DMS 273 treated with DMSO at 0.1 percent for 48 hours (cell line): ENCODE data around the gene NUP50.

Experiments used
- DNase-seq: peaks from one replicate; lab custom pipeline; 2025; lab: John Stamatoyannopoulos, UW

The NUP50 gene

DNA sequence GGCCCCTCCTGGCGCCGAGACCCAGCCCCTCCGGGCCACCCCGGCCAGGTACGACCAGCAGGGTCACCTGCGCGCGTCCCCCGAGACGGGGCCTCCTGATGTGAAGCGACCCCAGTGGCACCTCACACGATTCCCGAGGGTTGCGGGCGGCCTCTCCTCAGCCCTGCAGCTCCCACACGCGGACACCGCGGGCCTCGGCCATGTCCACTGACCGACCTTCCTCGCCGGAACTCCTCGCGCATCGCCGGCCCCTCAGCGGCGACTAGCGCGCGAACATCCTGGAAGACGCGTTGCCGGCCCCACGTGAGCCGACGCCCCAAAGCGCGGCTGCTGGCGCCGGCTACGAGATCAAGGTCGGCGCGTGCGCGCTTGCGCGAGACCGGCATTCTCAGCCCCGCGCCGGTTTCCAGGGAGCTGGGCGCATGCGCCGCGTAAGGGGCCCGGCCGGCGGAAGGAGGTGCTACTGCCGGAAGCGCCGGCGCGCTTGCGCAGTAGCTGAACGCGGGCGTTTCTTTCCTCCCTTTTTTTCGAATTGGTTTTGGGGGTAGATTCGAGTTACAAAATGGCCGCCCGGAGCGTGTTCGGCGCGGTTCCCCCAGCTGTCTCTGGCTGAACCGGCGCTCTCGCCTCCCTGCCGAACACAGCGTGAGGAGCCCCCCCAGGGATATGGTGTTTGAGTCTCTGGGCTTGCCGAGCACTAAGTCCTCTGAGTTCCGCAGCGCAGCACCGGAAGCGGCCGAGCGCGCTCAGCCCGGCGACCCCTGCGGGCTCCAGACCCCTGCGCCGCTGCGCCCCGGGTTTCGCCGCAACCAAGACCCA, at the start of gene NUP50:
TSS of gene NUP50 (plus strand) at position 475 of the 819 bp plus-strand sequence. CDS start 4,253 bp downstream, outside the sequence.
- peak; percentile 86 for DNase-seq

GRCh38 chr22:45120440-45120839, 43.3 kb upstream of the NUP50 start:
- DNase-seq = no peak

DNA sequence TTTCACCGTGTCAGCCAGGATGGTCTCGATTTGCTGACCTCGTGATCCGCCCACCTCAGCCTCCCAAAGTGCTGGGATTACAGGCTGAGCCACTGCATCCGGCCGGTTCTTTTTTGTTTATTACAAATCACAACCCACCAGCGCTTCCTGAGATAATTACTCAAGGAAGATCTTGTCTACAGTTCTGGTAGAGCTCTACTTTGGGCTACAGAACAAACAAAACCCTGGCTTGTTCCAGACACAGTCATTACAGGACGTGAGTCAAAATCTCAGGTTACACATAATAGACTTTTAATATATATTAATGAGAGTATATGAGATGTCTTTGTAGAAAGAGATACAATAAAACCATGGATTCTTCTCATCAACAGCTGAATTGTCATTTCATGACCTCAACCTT, 42.8 kb upstream of the NUP50 start:
- no peak for DNase-seq

DNA sequence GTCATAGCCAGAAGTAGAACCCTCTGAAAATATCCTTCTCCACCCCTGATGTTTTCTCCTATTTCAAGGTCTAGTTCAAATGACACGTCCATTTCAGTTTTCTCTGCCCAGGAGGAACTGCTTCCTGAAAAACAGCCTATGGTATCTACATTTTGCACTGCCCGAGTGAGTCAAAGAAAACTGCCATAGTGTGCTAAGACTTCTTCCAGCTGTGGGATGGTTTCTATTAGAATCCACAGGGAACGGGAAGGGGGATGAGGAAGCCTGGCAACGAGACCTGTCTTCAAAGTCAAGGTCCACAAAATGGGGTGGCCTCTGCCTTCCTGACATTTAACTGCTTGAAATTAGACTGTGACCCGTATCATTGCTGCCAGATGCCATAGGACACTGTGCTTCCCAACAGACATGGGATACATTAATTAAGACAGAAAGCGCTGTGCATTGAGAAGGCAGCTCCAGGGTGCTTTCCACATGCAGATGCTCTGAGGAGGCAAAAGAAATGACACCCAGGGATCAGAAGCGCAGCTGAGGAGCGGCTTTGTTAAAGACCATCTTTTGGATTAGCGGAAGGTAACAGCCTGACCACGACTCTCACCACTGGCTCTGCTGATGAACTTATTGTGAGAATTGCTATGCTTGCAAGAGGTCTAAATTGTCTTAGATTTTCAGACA, 39.4 kb upstream of the NUP50 start:
- no peak for DNase-seq

DNA sequence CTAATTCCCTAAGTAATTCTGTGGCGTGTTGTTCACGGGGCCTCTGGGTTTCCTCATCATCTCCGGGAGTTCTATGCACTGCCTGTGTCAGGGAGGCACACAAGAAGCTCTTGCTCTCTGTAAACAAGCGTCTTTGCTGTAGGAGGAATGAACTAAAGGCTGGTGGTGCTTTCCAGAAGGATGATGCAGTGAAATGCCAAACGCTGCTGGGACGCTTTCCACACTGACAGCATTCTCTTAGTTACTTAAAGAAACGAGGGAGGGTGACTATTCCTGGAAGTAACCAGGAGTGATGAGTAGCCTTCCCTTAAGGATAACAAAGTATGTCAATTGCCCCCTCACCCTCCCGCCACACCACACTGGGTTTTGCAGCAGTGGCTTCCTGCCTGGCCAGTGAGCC, 38.5 kb upstream of the NUP50 start:
- DNase-seq = no peak

DNA sequence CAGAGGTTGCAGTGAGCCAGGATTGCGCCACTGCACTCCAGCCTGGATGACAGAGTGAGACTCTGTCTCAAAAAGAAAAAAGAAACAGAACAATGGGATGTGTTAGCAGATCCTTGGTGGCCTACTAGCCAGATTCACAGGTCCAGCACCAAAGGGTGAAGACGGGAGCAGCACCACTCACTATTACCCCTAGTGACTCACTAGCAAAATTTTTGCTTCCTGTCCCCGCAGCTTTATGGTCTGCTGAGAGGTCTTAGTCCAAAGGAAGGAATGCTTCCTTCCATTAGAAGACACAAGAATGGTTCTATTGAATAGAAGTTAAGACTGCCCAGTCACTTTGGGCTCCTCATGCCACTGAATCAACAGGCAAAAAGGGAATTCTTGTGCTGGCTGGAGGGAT, 35.9 kb upstream of the NUP50 start:
- DNase-seq = no peak

- DNase-seq = no peak
Observed at GRCh38 chr22:45129703-45130524, 33.8 kb upstream of the NUP50 start.

- no peak for DNase-seq
Observed at GRCh38 chr22:45130891-45131290, 32.8 kb upstream of the NUP50 start.

GRCh38 chr22:45131749-45132148, 32.0 kb upstream of the NUP50 start:
- no peak for DNase-seq

- no peak for DNase-seq
Observed at GRCh38 chr22:45134313-45134712, 29.4 kb upstream of the NUP50 start.

GRCh38 chr22:45136594-45136993, 27.1 kb upstream of the NUP50 start:
- no peak for DNase-seq

DNA sequence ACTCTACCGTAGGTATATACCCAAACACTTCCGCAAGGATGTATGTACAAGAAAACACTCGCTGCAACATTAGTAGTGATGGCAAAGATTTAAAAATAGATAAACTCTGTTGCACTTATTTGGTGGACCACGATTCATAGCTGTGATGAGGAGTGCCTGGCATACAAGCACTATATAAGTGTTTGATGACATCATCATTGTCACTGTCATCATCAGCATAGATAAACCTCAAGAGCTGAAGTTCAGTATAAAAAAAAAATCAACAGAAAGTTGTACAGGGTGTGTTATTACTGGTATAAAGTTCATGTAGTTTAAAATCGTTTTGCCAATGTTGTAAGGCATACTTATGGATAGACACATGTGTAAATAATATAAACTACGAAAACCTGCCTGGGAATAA, 24.0 kb upstream of the NUP50 start:
- no peak for DNase-seq

DNA sequence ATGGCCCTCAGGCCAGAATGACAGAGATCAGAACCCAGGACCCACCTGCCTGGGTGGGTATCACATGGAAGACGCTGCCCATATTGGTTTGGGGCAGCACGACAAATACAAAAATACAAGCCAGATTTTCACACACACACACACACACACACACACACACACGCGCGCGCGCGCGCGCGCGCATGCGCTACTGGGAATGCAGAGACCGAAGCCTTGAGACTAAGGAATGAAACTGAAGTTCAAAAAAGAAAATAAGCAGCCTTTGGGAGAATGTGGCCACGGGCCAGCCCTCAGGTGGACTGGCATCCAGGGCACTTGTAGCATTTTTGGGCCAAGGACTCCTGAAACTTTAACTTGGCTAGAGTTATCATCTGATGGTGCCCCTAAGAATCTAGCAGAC, 21.3 kb upstream of the NUP50 start:
- DNase-seq = no peak

DNA sequence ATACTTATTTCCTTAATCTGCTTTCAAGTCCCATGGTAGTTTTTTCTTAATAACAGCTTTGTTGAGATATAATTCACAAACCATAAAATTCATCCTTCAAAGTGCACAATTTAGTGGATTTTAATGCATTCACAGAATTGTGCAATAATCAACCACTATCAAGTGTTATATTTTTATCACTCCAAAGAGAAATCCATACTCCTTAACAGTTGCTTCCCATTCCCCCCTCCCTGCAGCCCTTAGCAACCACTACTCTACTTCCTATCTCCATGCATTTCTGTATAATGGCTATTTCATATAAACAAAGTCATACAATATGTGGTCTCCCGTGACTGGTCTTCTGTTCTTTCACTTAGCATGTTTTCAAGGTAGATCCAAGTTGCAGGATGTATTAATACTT, 18.8 kb upstream of the NUP50 start:
- no peak for DNase-seq

DNA sequence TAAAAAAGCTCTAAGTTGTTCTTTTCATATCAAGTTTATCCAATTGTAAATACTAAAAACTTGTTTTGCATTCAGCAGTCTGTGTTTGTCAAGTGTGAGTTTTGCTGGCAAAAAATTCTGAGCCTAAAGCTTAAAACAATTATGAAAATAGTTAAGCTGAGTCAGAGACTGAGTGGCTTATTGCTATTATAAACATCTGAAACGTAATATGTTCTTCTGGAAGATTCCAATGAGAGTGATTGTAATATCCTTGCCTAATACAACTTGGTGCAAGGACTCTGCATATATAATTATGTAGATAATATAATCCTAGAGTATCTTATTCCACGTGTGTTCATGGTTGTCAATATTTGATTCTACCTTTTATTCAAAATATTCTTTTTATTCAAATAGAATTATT, 14.1 kb upstream of the NUP50 start:
- no peak for DNase-seq

DNA sequence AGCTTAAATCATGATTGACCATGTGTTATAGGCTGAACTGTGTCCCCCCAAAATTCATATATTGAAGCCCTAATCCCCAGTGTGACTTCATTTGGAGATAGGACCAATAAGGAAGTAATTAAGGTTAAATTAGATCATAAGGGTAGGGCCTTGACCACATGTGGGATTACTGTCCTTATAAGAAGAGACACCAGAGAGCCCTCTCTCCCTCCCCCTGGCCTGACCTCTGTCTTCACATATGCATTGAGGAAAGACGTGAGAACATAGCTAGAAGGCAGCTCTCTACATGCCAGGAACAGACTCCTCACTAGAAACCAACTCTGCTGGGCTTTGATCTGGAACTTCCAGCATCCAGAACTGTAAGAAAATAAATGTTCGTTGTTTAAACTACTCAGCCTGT, 13.6 kb upstream of the NUP50 start:
- no peak for DNase-seq

- no peak for DNase-seq
Observed at GRCh38 chr22:45151503-45151902, 12.2 kb upstream of the NUP50 start.

DNA sequence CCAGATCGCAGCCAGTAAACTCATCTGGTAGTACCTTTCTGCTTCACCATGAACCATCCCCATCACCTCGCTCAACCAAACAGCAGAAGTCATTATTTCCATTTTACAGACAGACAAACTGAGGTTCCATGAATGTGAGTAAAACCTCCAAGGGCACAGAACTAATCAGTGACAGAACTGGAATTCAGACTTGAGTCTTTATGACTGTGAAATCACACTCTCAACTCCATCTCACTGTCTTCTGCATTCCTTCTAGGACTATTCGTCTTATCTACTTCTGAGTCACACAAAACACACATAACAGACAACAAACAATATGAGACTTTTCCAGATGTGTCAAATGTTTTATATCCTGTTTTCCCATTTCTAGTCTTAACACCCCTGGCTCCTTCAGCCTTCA, 9.3 kb upstream of the NUP50 start:
- DNase-seq = no peak

DNA sequence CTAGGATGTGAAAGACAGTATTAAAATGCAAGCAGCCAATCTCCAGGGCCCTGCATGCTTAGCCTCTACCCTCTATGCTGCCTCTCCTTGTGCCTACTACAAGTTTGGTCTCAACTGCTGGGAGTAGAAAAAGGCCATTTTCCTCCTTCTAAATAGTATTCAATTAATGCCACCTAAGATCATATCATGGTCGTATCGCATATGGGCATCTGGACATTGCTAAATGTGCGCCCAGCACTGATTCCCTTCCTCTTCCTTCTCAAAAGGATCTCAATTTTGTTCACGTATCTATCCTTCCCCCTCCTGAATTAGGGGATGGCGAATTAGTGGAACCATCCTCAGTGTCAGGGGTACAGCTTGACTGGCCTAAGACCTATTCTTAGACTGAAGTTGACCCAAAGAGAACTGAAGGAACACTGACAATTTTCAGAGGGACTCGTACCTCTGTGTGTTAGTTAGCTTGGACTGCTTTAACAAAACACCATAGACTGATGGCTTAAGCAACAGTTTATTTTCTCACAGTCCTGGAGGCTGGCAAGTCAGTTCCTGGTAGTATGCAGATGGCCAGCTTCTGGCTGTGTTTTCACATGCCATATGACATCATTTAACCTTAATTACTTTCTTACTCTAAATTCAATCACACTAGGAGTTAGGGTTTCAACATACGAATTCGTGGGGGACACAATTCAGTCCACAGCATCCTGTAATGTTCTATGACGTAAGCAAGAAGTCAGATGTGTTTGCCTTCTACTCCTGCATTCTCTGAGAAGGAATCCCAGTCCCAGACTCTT, 8.5 kb upstream of the NUP50 start:
- DNase-seq = peak; percentile 27

- DNase-seq = no peak
Observed at GRCh38 chr22:45157907-45158306, 5.8 kb upstream of the NUP50 start.

GRCh38 chr22:45159652-45160462, 3.9 kb upstream of the NUP50 start:
- DNase-seq = peak; percentile 0
